CD4-positive, alpha-beta T cell treated with Interferon alpha-2 for 1 hour (primary cell): ENCODE measurements around the gene S100A12.

Experiments
- DNase-seq, 2 donors: peaks; one replicate each; pipeline ENCODE4 v3.0.0-alpha.2; 2020 to 2022

Gene S100A12

GRCh38 chr1:153365696-153366095 lies 9.7 kb downstream of the S100A12 start:
- DNase-seq = no peak

DNA sequence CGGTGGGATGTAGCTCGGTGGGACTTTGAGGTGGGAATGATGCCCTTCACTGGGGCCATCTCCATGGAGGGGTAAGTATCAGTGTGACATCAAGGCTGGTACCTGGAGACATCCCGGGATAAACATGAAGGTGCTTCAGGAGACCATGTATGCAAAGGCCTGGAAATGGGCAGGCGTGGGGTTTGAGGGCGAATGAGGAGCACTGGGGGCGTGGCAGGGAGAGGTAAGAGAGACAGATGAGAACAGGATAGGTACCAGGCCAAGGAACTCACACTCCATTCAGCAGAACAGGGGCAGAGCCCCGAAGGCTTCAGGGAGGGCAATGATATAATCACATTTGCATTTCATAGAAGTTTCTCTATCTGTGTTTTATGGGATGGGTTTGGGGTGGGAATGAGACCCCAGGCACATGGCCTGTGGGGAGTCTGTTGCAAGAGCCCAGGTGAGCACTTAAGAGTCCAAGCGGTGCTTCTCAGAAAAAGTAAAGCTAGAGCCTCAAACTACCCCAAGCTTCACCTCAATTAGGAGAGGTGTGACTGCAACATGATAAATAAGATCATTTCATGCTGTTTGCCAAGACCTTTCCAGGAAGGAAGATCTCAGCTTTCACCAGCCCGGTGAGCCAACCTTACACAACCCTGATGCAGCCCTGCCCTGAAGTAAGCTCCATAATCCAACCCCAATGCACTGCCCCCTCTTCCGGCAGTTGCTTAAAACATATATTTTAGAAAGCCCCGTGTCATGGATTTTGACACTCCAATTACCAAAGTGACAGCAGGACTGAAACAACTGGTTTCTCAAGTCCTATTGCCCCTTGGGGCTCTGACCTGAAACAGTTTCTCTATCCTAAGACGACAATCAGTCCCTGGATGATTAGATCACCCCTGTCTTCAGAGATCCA lies 10.4 kb downstream of the S100A12 start:
- no peak for DNase-seq

DNA sequence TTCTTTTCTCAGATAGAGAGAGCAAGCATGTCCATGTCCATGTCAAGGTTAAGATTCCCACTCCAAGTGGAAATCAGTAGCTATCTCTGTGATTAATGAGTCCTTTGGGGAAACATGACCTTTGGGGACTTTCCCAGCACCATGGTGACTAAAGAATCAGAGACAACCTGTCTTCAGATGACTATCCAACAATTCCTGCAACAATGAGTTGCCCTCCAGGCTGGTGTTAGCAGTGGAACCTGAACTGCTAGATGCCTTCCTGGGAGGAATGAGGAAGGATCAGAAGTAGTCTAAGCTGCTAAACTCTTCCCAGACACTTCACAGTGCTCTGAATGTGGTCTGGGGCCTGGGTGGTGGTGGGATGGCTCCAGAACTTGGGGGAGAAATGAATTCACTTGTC lies 11.3 kb downstream of the S100A12 start:
- DNase-seq = no peak

DNA sequence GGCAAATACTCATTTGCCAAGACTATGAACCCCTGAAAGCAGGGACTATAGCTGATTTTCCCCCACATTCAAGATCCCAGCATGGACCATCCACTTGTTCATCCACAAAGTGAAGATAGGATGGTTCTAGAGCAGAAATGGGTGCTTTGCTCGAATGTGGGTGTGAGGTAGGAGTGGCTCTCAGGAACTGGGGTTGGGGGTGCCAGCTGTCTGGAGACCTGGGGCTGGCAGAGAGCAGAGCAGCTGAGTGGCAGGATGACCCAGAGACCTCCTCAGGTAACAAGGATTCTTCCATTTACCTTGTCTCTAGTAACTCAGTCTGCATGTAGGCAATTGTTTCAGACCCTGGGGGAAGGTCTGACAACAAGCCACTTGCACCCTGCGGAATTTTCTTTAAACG lies 11.8 kb downstream of the S100A12 start:
- no peak for DNase-seq

GRCh38 chr1:153362187-153362775 lies 13.1 kb downstream of the S100A12 start:
- no peak for DNase-seq

DNA sequence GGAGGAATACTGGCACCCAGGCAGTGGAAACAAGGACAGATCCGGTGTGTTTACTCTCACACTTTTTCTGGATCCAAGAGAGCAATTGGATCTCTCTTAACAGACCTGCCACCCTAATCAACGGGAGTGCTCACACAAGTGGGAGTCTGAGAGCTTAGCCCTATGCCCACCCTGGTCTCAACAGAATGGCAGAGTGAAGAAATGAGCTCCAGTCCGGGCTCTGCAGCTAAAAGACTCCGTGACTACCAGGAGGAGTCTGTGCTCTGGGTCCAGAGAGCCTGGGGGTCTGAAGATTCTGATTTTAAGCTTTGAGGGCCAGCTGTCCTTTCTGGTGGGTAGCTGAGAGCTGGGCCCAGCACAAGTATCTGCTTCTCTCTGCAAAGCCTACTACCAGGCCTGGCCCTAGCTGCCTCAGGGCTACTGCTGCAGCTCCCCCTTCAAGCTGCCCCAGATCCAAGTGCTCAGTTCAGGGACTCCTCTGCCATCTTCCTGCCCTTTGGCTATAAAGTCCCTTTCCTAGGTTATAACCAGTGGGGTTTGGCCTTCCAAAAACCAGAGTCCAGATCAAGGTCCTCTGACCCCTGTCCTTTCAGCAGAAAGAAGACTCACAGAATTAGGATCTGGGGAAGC lies 13.8 kb downstream of the S100A12 start:
- DNase-seq = no peak

DNA sequence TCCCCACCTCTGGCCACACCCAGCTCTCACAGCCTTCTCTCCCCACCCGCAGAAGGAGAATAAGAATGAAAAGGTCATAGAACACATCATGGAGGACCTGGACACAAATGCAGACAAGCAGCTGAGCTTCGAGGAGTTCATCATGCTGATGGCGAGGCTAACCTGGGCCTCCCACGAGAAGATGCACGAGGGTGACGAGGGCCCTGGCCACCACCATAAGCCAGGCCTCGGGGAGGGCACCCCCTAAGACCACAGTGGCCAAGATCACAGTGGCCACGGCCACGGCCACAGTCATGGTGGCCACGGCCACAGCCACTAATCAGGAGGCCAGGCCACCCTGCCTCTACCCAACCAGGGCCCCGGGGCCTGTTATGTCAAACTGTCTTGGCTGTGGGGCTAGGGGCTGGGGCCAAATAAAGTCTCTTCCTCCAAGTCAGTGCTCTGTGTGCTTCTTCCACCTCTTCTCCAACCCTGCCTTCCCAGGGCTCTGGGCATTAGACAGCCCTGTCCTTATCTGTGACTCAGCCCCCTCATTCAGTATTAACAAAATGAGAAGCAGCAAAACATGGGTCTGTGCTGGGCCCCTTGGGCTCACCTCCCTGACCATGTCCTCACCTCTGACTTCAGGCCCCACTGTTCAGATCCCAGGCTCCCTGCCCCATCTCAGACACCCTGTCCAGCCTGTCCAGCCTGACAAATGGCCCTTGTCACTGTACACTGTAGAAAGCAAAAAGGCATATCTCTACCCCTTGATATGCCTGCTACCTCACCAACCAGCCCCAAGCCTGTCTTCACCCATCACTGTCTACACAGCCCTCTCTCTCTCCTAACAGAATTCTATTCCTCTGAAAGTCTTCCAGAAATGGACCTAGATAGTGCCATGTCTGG lies 14.6 kb downstream of the S100A12 start:
- no peak for DNase-seq

DNA sequence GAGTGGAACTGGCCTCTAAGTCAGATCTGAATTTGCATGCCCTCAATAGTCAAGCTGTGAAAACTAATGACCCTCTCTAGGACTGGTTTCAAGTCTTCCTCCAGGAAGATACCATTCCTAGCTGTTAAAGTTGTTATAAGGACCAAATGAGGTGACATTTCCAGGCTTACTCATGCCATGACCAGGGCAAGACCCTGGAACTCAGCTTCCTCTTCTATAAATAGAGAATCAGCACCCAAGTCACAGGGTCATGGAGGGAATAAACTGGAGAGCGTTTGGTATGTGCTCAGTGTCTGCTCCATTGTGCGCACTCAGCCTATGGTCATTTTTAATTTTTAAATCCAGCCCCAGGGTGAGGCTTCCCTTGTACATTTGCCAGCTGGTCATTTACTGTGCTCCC lies 15.2 kb downstream of the S100A12 start:
- DNase-seq = no peak

GRCh38 chr1:153359241-153359640 lies 16.2 kb downstream of the S100A12 start:
- no peak for DNase-seq

DNA sequence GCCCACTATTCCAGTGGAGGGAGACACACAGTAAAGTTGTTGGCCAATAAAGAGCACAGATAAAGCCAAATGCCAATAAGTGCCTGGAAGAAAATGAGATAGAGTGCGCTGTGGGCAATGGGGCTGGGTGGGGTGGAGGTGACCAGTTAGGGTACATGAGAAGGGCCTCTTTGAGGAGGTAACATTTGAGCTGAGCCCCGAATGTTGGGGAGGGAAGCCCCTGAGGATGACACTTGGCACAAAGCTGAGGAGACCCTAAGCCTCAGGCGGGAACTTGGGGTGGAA lies 16.8 kb downstream of the S100A12 start:
- no peak for DNase-seq

GRCh38 chr1:153357853-153358690 lies 17.3 kb downstream of the S100A12 start, which contains the start of gene S100A9:
Gene S100A9 (plus strand): TSS chr1:153357854. CDS start chr1:153358284, 430 bp downstream.
- no peak for DNase-seq

GRCh38 chr1:153357076-153357852 lies 18.2 kb downstream of the S100A12 start:
- peak; percentile 20 to 54 for DNase-seq

DNA sequence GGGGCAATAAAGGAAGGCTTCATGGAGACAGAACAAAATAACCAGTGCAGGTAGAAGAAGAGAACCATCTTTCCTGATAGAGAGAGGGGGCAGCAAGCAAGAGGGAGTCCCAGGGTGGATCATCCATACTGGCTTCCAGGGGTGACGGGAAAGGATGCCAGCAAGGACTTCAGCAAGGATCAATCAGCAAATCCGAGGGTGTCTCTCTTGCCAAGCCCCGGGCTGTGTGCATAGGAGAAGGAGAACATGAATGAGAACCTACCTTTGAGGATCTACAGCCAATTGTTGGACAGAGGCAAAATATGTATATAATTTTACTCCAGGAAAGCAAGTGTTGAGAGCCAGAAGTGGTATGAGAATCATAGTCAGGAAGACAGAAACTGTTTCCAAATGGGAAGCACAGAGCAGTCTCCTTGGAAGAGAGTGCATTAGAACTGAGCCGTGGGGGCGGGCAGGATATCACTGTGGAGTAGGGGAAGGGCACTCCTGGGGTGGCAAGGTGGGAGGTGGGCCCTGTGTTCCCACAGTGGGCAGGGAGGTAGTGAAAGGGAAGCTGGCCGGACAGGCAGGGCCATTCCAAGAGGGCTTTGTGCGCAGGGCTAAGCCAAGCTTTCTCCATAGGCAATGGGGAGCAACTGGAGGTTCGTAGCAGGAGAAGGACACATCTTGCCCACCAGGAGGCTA lies 18.9 kb downstream of the S100A12 start:
- no peak for DNase-seq

DNA sequence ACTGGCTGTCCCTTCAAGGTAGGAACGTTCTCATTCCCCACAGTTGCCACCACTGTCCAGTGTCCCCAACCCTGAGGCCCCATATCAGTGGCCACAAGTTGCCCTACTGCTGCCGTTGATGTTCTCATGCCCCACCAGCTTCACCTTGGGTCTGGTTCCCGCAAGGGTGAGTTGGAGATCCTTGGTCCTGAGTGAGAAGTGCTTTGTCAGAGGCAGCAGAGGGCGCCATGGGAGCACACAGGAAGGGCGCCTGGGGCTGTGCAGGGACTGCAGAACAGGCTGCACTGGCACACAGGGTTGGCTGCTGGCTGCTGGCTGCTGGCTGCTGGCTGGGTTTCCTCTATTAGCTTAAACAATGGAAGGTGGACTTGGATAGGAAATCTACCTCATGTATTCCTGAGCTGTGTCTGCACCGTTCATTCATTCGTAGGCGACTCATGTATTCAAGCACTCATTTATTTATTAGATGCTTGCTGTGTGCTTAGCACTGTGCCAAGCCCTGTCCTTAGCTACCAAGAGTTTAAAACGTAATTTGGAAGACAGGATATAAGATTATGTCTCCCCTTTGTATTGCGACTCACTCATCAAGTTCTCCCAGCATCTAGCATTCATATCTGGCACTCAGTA lies 19.9 kb downstream of the S100A12 start:
- peak; percentile 49 to 59 for DNase-seq

- DNase-seq = no peak
Measured at GRCh38 chr1:153354515-153355193, 20.8 kb downstream of the S100A12 start.

- no peak for DNase-seq
Measured at GRCh38 chr1:153353226-153353947, 22.0 kb downstream of the S100A12 start.

DNA sequence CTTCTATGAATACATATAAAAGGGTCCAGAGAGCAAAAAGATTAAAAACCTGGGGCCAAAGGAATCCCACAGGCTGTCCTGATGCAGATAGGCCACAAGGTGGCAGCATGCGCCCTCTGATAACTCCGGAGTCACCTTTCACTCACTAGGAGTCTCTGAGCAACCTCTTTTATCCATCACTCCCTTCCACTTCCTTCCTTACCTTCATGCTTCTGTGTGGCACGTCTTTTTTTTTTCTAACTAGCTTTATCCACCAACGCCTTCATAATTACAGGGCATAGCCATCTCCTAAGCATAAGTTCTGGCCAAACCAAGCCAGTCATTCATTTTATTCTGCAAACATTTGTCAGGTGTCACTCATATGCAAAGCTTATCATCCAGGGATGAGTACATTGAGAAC lies 22.9 kb downstream of the S100A12 start:
- DNase-seq = peak; percentile 60 to 69

DNA sequence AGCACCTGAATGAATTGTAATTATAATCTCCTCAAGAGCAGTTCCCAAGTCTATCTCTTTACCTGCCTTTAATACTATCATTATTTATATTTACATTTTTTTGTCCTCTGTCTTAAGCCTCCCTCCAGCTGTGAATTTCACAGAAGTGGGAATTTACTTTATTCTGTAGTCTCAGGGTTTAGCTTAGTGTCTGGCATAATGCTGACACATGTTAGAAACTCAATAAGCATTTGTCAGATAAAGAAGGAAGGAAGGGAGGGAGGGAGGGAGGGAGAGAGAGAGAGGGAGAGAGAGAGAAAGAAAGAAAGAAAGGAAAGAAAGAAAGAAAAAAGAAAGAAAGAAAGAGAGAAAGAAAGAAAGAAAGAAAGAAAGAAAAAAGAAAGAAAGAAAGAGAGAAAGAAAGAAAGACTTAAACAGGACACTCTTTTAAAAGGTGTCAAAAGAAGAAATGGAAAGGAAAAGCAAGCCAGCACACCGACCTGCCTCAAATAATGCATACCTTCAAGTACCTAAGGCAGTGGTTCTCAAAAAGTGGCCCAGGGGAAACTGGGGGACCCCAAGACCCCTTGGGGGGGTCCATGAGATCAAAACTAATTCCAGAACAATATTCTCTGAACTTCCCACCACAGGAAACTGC lies 25.0 kb downstream of the S100A12 start:
- DNase-seq = no peak
